B cell (primary cell): ENCODE results near the gene GDPD3.

ENCODE experiments used
- CTCF ChIP-seq: fragments of 200-600 bp; IDR thresholded peaks from one replicate; pipeline ENCODE4 v1.8.0; 2022; ENCODE audit warnings: antibody characterized with exemption, mild to moderate bottlenecking
- EZH2 ChIP-seq: IDR thresholded peaks from 2 replicates; pipeline ENCODE4 v1.6.1; 2012; ENCODE audit warnings: borderline replicate concordance, low read depth, mild to moderate bottlenecking, moderate library complexity, low read length; ENCODE audit not compliant: insufficient read depth, poor library complexity, severe bottlenecking

- no peak for TF ChIP-seq CTCF
- no peak for TF ChIP-seq EZH2
Measured at GRCh38 chr16:30064729-30065101, 48.6 kb downstream of the GDPD3 start.
